Stimulated activated CD8-positive, alpha-beta memory T cell treated with anti-CD3 and anti-CD28 coated beads, Interleukin-15, amount 100 ng/mL, for 48 hours (primary cell): ENCODE measurements around the gene DMRTC1B.
"Not testable (repeated sequence)": the region's sequence is repeated elsewhere in the genome, so short reads cannot be mapped to it uniquely, and the experiment has no call there.

Experiments used
- DNase-seq, 2 donors: peaks; one replicate each; pipeline ENCODE4 v3.0.0-alpha.2; 2020; ENCODE audit warnings: low read depth in 2 of 2

DMRTC1B gene

GRCh38 chrX:72776653-72777466 is at the start of gene DMRTC1B:
TSS of gene DMRTC1B (plus strand) at chrX:72776890. CDS start at chrX:72845136, 68,246 bp downstream.
- not testable (repeated sequence) for DNase-seq

DNA sequence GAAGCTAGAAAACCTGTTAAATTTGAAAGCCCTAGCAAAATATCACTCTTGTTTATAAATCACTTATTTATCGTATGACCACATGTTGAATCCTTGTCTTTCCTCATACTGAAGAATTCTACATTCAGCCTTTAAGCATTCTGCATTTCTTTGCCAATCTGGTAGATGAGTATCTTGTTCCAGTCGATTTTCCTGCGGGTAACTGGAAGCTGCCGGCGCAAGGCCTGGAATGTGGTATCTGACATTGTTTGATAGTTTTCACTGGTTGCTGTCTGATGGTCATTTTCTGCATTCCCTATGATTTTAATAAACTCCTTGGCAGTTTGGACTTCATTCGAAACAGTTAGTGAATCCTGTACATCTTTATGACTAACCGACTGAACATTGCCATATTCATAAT is 48.8 kb upstream of the DMRTC1B start:
- no peak for DNase-seq

GRCh38 chrX:72733636-72734035 is 43.1 kb upstream of the DMRTC1B start:
- not testable (repeated sequence) for DNase-seq

- DNase-seq = no peak
Measured at GRCh38 chrX:72735561-72735960, 41.1 kb upstream of the DMRTC1B start.

DNA sequence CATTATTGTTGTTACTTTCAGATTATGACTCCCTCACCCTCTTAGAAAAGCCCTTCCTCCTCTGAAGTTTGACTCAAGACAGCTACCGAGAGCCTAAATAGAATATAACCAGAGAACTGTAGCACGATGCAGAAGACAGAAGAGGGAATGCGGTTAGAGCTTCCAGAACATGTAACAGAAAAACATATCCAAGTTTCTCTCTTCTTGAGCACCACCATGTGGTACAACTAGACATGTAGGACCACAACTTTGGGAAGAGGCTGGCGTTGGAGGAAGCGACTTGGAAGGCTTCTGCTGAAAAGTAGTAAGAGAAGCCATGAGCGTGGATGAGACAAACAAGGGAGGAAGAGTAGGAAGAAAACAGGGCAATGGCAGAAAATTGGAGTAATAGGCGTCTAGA is 31.1 kb upstream of the DMRTC1B start:
- DNase-seq = not testable (repeated sequence)

GRCh38 chrX:72748545-72748944 is 28.1 kb upstream of the DMRTC1B start:
- DNase-seq = not testable (repeated sequence)

- not testable (repeated sequence) for DNase-seq
Measured at GRCh38 chrX:72760454-72760853, 16.2 kb upstream of the DMRTC1B start.

- not testable (repeated sequence) for DNase-seq
Measured at GRCh38 chrX:72777467-72777790, 739 bp downstream of the DMRTC1B start.

- not testable (repeated sequence) for DNase-seq
Measured at GRCh38 chrX:72778146-72778545, 1.5 kb downstream of the DMRTC1B start.

DNA sequence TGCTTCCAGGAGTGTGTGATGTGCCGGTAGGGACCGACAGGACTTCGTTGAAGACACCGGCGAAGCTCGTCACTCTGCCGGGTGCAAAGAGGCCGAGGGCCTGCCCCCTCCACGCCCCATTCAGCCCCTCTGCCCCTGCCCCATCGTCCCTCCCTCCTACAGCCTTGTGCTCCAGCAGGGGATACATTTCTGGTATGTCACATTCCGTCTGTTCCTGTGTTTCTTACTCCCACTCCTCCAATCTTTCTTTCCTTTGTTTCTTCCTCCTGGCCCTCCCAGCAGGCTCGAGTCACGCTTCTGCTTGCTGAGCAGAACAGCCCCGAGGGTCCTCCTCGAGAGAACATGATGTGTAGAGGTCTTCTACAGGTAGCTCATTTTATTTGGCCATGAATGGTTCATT is 5.9 kb downstream of the DMRTC1B start, which contains the start of gene FAM236B:
FAM236B (minus strand) TSS at position 101 of the 400 bp plus-strand sequence; CDS start at position 1, 100 bp downstream.
- DNase-seq = not testable (repeated sequence)

- DNase-seq = not testable (repeated sequence)
Measured at GRCh38 chrX:72783365-72783936, 6.8 kb downstream of the DMRTC1B start.

DNA sequence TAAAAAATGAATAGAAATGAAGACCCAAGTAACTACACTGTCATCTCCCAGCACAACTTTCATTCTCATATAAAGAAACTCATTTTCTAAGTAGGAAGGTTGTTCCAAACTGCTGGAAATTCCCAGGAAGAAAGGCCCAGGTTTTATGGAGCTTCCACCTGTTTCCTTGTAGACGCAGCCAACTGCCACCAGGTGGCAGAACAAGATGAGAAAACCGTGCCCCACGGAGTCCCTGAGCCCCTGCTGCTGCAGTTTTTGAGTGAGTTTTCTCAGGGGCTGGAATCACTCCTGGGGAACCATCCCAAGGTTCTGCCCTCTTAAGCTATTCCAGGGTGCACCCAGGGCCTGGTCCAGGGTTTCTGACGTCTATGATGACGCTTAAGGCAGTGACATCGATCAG is 7.3 kb downstream of the DMRTC1B start:
- DNase-seq = not testable (repeated sequence)

- DNase-seq = not testable (repeated sequence)
Measured at GRCh38 chrX:72788142-72788541, 11.5 kb downstream of the DMRTC1B start.

DNA sequence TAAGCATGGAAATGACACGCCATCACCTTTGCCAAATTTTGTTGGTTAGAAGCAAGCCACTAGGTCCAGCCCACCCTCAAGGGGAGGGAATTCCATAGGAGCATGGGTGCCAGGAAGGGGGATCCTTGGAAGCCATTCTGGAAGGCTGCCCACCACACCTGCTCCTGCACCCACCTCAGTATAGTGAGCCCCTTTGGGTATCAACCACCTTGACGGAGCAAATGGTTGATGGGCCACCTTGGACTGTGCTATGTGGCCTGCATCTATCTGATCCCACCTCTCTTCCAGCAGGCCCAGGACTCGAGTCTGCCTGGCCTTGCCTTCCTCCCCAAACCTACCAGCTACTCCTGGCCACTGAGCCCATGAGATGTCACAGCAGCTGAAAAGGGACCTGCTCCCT is 13.7 kb downstream of the DMRTC1B start:
- not testable (repeated sequence) for DNase-seq

GRCh38 chrX:72808110-72808509 is 31.4 kb downstream of the DMRTC1B start, which contains the start of gene FAM236D:
TSS of gene FAM236D (minus strand) at chrX:72808210. CDS start at chrX:72808110, 100 bp downstream.
- not testable (repeated sequence) for DNase-seq

DNA sequence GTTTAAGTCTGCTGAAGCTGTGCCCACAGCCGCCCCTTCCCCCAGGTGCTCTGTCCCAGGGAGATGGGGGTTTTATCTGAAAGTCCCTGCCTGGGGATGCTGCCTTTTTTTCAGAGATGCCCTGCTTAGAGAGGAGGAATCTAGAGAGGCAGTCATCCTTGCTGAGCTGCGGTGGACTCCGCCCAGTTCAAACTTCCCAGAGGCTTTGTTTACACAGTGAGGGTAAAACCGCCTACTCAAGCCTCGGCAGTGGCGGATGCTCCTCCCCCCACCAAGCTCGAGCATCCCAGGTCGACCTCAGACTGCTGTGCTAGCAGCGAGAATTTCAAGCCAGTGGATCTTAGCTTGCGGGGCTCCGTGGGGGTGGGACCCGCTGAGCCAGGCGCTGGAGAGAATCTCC is 54.0 kb downstream of the DMRTC1B start:
- DNase-seq = not testable (repeated sequence)

DNA sequence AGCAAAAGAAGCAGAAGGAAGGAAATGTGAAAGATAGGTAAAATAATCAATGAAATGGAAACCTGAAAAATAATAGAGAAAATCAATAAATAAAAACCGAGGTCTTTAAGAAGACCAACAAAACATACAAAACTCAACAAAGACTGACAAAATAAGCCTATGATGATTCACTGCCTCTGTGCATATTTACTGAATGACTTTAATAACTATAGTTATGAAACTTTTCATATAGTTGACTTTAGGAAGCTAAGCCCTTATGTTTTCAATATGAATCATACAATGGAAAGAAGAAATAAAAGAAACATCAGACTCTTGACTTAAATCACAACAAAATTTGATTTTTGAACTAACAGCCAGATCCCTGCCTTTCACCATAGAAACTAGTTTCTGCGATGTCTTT is 60.8 kb downstream of the DMRTC1B start:
- not testable (repeated sequence) for DNase-seq

DNA sequence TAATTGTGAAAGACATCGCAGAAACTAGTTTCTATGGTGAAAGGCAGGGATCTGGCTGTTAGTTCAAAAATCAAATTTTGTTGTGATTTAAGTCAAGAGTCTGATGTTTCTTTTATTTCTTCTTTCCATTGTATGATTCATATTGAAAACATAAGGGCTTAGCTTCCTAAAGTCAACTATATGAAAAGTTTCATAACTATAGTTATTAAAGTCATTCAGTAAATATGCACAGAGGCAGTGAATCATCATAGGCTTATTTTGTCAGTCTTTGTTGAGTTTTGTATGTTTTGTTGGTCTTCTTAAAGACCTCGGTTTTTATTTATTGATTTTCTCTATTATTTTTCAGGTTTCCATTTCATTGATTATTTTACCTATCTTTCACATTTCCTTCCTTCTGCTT is 106.2 kb downstream of the DMRTC1B start:
- not testable (repeated sequence) for DNase-seq

DNA sequence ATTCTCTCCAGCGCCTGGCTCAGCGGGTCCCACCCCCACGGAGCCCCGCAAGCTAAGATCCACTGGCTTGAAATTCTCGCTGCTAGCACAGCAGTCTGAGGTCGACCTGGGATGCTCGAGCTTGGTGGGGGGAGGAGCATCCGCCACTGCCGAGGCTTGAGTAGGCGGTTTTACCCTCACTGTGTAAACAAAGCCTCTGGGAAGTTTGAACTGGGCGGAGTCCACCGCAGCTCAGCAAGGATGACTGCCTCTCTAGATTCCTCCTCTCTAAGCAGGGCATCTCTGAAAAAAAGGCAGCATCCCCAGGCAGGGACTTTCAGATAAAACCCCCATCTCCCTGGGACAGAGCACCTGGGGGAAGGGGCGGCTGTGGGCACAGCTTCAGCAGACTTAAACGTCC is 113.0 kb downstream of the DMRTC1B start:
- not testable (repeated sequence) for DNase-seq
